WTC11 (cell line): ENCODE data around the gene HDHD5.

ENCODE experiments used
- CREM ChIP-seq: sonication (generic); formaldehyde crosslinking; IDR thresholded peaks from 2 replicates; pipeline ENCODE4 v1.8.1; 2022; ENCODE audit warnings: mild to moderate bottlenecking, missing genetic modification reagents, moderate library complexity
- NFYB ChIP-seq: sonication (generic); formaldehyde crosslinking; conservative IDR thresholded peaks from 2 replicates; pipeline ENCODE4 v1.8.0; 2022; ENCODE audit warnings: low read depth, missing genetic modification reagents
- TF ChIP-seq, protein P1 (sequence below): sonication (generic); formaldehyde crosslinking; IDR thresholded peaks from 2 replicates; pipeline ENCODE4 v1.8.1; 2023; ENCODE audit warnings: mild to moderate bottlenecking, missing genetic modification reagents, moderate library complexity

GRCh38 chr22:17110791-17111550 lies 48.1 kb downstream of the HDHD5 start:
- TF ChIP-seq CREM (CRISPR knock-in tag) (no peak), NFYB (CRISPR knock-in tag) (no peak)
- TF ChIP-seq, protein P1, sequence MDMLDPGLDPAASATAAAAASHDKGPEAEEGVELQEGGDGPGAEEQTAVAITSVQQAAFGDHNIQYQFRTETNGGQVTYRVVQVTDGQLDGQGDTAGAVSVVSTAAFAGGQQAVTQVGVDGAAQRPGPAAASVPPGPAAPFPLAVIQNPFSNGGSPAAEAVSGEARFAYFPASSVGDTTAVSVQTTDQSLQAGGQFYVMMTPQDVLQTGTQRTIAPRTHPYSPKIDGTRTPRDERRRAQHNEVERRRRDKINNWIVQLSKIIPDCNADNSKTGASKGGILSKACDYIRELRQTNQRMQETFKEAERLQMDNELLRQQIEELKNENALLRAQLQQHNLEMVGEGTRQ (CRISPR knock-in tag), result no peak
